Measurements from ENCODE around the gene UBR4. TPM values are rescaled to one million over a fixed set of nuclear protein-coding genes. Genes with fewer than 3 reads are reported as not detected.

UBR4 gene
- total and polyA plus RNA-seq, 7 donors: 32.4 to 215 (median 73.5) TPM

- no peak for DNase-seq
- Histone ChIP-seq H3K4me1 (peaks cover 0 to 36% (median 31%) of the 10 kb centered on the region in 4 donors), H3K9me3 (no peaks in the 10 kb centered on the region), H3K36me3 (peaks cover 20 to 62% (median 46%) of the 10 kb centered on the region in 4 donors), H3K27ac (peak overlapping the region in 2 of 4 donors; percentile 36 to 67), H3K27me3 (no peaks in the 10 kb centered on the region), H3K4me3 (no peak overlapping the region)
- TF ChIP-seq CTCF (IDR thresholded peaks at IDR 0.05) (no peak), POLR2AphosphoS5 (IDR thresholded peaks at IDR 0.05) (peak in 1 of 4 donors; percentile 12)
- WGBS, 2 donors: 83 to 89% methylated on average over 23 of the region's 23 CpGs
- intact Hi-C loops (cut with DNase I): loop anchor here (5.0 kb wide), 2 partner anchors 61 to 151 kb away; no protein-coding TSS in a partner anchor
Measured at GRCh38 chr1:19073311-19074186, 136.5 kb downstream of the UBR4 start.

- WGBS, 2 donors: 69 to 85% methylated on average over 12 of the region's 12 CpGs
- H3K27me3 ChIP-seq: no peaks in the 10 kb centered on the region
- DNase-seq: no peak
- peaks cover 0 to 40% (median 34%) of the 10 kb centered on the region in 4 donors for H3K4me1 ChIP-seq
- H3K4me3 ChIP-seq: no peak overlapping the region
- H3K36me3 ChIP-seq: peaks cover 12 to 50% (median 37%) of the 10 kb centered on the region in 4 donors
- no peaks in the 10 kb centered on the region for H3K9me3 ChIP-seq
- intact Hi-C loops (cut with DNase I): loop anchor here (5.0 kb wide), 2 partner anchors 60 to 150 kb away; no protein-coding TSS in a partner anchor
- peak overlapping the region in 1 of 4 donors; percentile 67 for H3K27ac ChIP-seq
- no peak for TF ChIP-seq CTCF (IDR thresholded peaks at IDR 0.05)
- TF ChIP-seq POLR2A (IDR thresholded peaks at IDR 0.05): no peak
- no peak for TF ChIP-seq EP300 (IDR thresholded peaks at IDR 0.05)
- no peak for TF ChIP-seq POLR2AphosphoS5 (IDR thresholded peaks at IDR 0.05)
Measured at GRCh38 chr1:19072285-19072981, 137.6 kb downstream of the UBR4 start.

GRCh38 chr1:19071674-19072281 lies 138.3 kb downstream of the UBR4 start:
- Histone ChIP-seq H3K4me1 (peaks cover 0 to 47% (median 41%) of the 10 kb centered on the region in 4 donors), H3K27ac (no peak overlapping the region), H3K4me3 (no peak overlapping the region), H3K36me3 (peaks cover 6 to 44% (median 30%) of the 10 kb centered on the region in 4 donors), H3K9me3 (no peaks in the 10 kb centered on the region), H3K27me3 (no peaks in the 10 kb centered on the region)
- TF ChIP-seq EP300 (IDR thresholded peaks at IDR 0.05) (no peak), POLR2A (IDR thresholded peaks at IDR 0.05) (no peak), POLR2AphosphoS5 (IDR thresholded peaks at IDR 0.05) (no peak), CTCF (IDR thresholded peaks at IDR 0.05) (no peak)
- WGBS, 2 donors: 33 to 65% methylated on average over 15 of the region's 15 CpGs
- intact Hi-C loops (cut with DNase I): loop anchor here (5.0 kb wide), 2 partner anchors 59 to 149 kb away; no protein-coding TSS in a partner anchor
- DNase-seq: no peak

- peaks cover 0 to 54% (median 48%) of the 10 kb centered on the region in 4 donors for H3K4me1 ChIP-seq
- H3K27me3 ChIP-seq: no peaks in the 10 kb centered on the region
- peaks cover 0 to 37% (median 23%) of the 10 kb centered on the region in 4 donors for H3K36me3 ChIP-seq
- no peak overlapping the region for H3K4me3 ChIP-seq
- 76 to 86% methylated on average over 17 of the region's 17 CpGs for WGBS, 2 donors
- intact Hi-C loops (cut with DNase I): loop anchor here (5.0 kb wide), 2 partner anchors 59 to 149 kb away; no protein-coding TSS in a partner anchor
- H3K9me3 ChIP-seq: no peaks in the 10 kb centered on the region
- TF ChIP-seq EP300 (IDR thresholded peaks at IDR 0.05) (no peak), CTCF (IDR thresholded peaks at IDR 0.05) (no peak), POLR2A (IDR thresholded peaks at IDR 0.05) (no peak)
- DNase-seq: no peak
- no peak overlapping the region for H3K27ac ChIP-seq
Measured at GRCh38 chr1:19070891-19071621, 139.0 kb downstream of the UBR4 start.

Data from sigmoid colon (tissue), 7 donors.